Stimulated activated CD8-positive, alpha-beta memory T cell treated with anti-CD3 and anti-CD28 coated beads, Interleukin-4, amount 100 ng/mL, for 4 hours (primary cell): ENCODE measurements around the gene PRKAG1.

Experiments used
- DNase-seq, 2 donors: peaks; one replicate each; pipeline ENCODE4 v3.0.0-alpha.2; 2020; ENCODE audit warnings: low read depth in 2 of 2, low spot score in 1 of 2

Gene PRKAG1

DNA sequence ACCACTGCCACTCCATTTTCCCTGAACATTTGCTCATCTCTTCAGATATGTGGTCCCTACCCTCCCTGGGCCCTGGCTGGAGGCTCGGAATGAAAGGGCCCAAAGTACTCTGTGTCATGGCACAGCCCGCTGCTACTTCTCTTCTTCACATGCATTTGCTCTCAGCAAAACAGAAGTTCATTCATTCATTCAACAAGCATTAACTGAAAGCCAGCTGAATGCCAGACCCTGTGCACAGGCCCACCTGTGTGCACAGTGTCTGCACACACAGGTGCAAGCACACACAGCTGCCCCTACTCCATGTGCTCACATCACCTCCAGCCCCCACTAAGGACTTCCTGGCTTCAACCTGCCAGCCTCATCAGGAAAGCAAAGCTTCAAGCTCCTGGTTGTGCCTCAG lies 32.7 kb downstream of the PRKAG1 start:
- no peak for DNase-seq

GRCh38 chr12:48985475-48985897 lies 33.1 kb downstream of the PRKAG1 start:
- no peak for DNase-seq

GRCh38 chr12:48982397-48983080 lies 36.0 kb downstream of the PRKAG1 start:
- no peak for DNase-seq

DNA sequence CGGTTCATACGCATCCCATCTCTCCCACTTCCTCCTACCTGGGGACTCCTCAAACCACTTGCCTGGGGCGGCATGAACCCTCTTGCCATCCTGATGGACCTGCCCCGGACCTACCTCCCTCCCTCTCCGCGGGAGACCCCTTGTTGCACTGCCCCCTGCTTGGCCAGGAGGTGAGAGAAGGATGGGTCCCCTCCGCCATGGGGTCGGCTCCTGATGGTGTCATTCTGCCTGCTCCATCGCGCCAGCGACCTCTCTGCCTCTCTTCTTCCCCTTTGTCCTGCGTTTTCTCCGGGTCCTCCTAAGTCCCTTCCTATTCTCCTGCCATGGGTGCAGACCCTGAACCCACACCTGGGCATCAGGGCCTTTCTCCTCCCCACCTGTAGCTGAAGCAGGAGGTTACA lies 36.8 kb downstream of the PRKAG1 start:
- no peak for DNase-seq

DNA sequence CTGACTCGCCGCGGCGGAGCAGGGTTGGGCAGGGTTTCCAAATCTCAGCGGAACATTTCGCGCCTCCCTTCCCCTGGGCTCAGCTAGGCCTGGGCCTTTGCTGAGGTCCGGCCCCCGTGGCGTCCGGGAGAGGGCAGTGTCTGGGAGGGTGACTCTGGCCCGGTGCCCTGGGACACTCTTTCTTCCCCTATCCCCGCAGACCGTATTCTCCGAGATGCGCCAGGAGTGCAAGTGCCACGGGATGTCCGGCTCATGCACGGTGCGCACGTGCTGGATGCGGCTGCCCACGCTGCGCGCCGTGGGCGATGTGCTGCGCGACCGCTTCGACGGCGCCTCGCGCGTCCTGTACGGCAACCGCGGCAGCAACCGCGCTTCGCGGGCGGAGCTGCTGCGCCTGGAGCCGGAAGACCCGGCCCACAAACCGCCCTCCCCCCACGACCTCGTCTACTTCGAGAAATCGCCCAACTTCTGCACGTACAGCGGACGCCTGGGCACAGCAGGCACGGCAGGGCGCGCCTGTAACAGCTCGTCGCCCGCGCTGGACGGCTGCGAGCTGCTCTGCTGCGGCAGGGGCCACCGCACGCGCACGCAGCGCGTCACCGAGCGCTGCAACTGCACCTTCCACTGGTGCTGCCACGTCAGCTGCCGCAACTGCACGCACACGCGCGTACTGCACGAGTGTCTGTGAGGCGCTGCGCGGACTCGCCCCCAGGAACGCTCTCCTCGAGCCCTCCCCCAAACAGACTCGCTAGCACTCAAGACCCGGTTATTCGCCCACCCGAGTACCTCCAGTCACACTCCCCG lies 37.4 kb downstream of the PRKAG1 start:
- no peak for DNase-seq

GRCh38 chr12:48980389-48980952 lies 38.1 kb downstream of the PRKAG1 start:
- DNase-seq: no peak

DNA sequence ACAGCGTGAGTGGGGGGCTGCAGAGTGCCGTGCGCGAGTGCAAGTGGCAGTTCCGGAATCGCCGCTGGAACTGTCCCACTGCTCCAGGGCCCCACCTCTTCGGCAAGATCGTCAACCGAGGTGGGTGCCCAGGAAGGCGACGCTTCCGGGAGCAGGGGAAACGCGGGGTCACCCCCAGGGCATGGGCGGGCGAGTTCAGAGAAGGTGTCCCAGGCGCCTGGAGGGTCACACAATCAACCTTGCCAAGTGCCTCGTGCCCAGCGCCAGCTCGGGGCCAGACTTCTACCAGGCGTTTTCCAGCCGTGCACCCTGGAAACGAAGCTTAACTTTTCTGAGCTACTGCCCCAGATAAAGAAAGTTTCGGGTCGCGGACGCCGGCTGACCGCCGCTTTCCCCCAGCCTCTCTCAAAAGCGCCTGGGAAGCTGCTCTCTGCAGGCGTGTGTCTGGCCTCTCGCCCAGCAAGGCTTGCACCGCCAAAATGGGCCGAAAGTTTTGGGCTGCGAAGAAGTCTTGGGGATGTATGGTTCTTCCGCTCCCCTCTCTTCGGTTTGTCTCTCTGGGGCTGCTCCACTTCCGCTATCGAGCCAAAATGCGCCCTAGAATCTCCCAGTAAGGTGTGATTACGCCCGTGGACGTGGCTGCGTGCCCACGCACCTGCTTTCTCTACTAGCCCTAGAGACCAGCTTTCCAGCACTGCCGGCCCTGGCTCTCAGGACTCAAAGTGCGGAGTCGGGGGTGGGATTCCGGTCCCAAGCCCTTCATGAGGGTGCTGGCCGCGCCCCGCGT lies 38.8 kb downstream of the PRKAG1 start:
- DNase-seq: no peak

GRCh38 chr12:48978741-48979601 lies 39.6 kb downstream of the PRKAG1 start:
- no peak for DNase-seq

DNA sequence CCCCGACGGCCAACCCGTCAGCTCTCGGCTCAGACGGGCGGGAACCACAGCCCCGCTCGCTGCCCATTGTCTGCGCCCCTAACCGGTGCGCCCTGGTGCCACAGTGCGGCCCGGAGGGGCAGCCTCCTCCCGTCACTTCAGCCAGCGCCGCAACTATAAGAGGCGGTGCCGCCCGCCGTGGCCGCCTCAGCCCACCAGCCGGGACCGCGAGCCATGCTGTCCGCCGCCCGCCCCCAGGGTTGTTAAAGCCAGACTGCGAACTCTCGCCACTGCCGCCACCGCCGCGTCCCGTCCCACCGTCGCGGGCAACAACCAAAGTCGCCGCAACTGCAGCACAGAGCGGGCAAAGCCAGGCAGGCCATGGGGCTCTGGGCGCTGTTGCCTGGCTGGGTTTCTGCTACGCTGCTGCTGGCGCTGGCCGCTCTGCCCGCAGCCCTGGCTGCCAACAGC lies 40.3 kb downstream of the PRKAG1 start, which contains the start of gene WNT1:
TSS of gene WNT1 (plus strand) at position 32 of the 450 bp plus-strand sequence. CDS start at position 361, 329 bp downstream.
- no peak for DNase-seq

- DNase-seq: peak; percentile 59 to 69
Observed at GRCh38 chr12:48977290-48978281, 41.0 kb downstream of the PRKAG1 start.

- DNase-seq: no peak
Observed at GRCh38 chr12:48973941-48974673, 44.5 kb downstream of the PRKAG1 start.

DNA sequence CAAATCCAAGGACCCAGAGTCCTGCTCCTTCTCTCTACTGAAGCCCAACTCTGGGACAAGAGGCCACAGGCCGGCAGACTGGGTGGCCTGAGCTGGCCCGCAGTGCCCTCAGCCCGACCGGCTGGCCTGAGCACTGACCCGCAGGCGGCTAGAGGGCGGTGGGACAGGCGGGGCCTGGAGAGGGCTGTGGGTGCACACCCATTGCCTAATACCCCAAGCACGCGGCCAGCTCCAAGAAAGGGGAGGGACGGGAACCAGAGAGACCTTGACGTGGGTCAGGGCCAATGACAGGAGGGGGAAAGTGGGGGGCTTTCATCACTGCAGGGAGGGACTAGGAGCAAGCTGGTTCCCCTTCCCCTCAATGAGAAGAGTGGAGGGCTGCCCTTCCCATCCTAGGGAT lies 45.0 kb downstream of the PRKAG1 start:
- DNase-seq: no peak

- no peak for DNase-seq
Observed at GRCh38 chr12:48972952-48973483, 45.6 kb downstream of the PRKAG1 start.

- DNase-seq: no peak
Observed at GRCh38 chr12:48972213-48972951, 46.2 kb downstream of the PRKAG1 start.

- DNase-seq: no peak
Observed at GRCh38 chr12:48970702-48971334, 47.8 kb downstream of the PRKAG1 start.

- no peak for DNase-seq
Observed at GRCh38 chr12:48969833-48970701, 48.5 kb downstream of the PRKAG1 start.
